ENCODE measurements around the gene ZIC5.

DNA sequence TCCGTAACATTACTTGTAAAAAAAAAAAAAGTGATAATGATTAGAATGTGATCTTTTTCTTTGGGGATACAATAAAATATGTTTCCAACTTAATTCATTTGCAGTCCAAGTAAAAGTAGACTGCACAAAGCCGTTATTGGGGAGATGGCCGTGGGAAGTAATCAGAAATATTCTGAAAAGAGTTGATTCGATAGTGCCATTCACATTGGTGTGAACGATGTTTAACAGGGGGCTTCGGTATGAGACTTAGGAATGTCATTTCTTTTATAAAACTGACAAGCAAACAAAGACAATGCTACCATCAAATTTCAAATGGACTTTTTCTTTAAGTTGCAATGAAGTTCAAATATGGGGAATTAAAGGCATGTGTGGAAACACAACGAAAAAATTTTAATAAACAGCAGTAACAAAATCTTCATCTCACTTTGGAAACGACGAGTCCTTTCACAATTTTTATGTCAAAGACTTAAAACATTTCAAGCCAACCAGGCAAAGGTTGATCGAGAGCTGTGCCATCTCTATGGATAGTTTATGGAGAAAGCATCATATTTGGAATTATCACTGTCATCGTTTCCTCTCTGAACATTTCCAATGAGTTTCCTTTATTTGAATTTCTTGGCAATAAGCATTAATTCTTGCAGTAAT, 1.7 kb upstream of the ZIC5 start:
- TF ChIP-seq, protein P1, sequence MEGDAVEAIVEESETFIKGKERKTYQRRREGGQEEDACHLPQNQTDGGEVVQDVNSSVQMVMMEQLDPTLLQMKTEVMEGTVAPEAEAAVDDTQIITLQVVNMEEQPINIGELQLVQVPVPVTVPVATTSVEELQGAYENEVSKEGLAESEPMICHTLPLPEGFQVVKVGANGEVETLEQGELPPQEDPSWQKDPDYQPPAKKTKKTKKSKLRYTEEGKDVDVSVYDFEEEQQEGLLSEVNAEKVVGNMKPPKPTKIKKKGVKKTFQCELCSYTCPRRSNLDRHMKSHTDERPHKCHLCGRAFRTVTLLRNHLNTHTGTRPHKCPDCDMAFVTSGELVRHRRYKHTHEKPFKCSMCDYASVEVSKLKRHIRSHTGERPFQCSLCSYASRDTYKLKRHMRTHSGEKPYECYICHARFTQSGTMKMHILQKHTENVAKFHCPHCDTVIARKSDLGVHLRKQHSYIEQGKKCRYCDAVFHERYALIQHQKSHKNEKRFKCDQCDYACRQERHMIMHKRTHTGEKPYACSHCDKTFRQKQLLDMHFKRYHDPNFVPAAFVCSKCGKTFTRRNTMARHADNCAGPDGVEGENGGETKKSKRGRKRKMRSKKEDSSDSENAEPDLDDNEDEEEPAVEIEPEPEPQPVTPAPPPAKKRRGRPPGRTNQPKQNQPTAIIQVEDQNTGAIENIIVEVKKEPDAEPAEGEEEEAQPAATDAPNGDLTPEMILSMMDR (IDR thresholded peaks at IDR 0.05), result no peak
- no peak for TF ChIP-seq ZFX (IDR thresholded peaks at IDR 0.05; ENCODE audit: borderline replicate concordance)

Data from 22Rv1 (cell line).